Stimulated activated CD8-positive, alpha-beta memory T cell treated with anti-CD3 and anti-CD28 coated beads, Interleukin-4, amount 100 ng/mL, for 4 hours (primary cell): Measurements from ENCODE around the gene SLC38A5.
"Not testable (repeated sequence)": the region's sequence is repeated elsewhere in the genome, so short reads cannot be mapped to it uniquely, and the experiment has no call there.

Source experiments
- DNase-seq, 2 donors: peaks; one replicate each; pipeline ENCODE4 v3.0.0-alpha.2; 2020; ENCODE audit warnings: low read depth in 2 of 2, low spot score in 1 of 2

The SLC38A5 gene

GRCh38 chrX:48470110-48470832 lies at the start of gene SLC38A5:
Gene SLC38A5, minus strand, starts transcription at chrX:48470260. Its CDS starts 2,336 bp downstream, at chrX:48467924.
- DNase-seq = no peak

GRCh38 chrX:48519481-48519880 lies 49.4 kb upstream of the SLC38A5 start:
- not testable (repeated sequence) for DNase-seq

- DNase-seq = no peak
These were observed 46.9 kb upstream of the SLC38A5 start for GRCh38 chrX:48516987-48517386.

- no peak for DNase-seq
These were observed 46.2 kb upstream of the SLC38A5 start for GRCh38 chrX:48516285-48516684.

- no peak for DNase-seq
These were observed 45.8 kb upstream of the SLC38A5 start for GRCh38 chrX:48515842-48516241.

- no peak for DNase-seq
These were observed 44.9 kb upstream of the SLC38A5 start for GRCh38 chrX:48514868-48515460.

- no peak for DNase-seq
These were observed 44.2 kb upstream of the SLC38A5 start for GRCh38 chrX:48514126-48514806.

GRCh38 chrX:48513670-48514069 lies 43.6 kb upstream of the SLC38A5 start:
- DNase-seq = no peak

- no peak for DNase-seq
These were observed 42.4 kb upstream of the SLC38A5 start for GRCh38 chrX:48512371-48512935.

GRCh38 chrX:48511560-48511959 lies 41.5 kb upstream of the SLC38A5 start:
- no peak for DNase-seq

GRCh38 chrX:48509619-48510018 lies 39.6 kb upstream of the SLC38A5 start:
- DNase-seq = no peak

- no peak for DNase-seq
These were observed 39.2 kb upstream of the SLC38A5 start for GRCh38 chrX:48509245-48509590.

- DNase-seq = peak; percentile 38 to 56
These were observed 38.6 kb upstream of the SLC38A5 start, which contains the start of gene PORCN for GRCh38 chrX:48508400-48509244. Gene PORCN, plus strand, starts transcription at chrX:48508992. Its CDS starts 829 bp downstream, at chrX:48509821.

- DNase-seq = no peak
These were observed 37.2 kb upstream of the SLC38A5 start for GRCh38 chrX:48507246-48507645.

GRCh38 chrX:48505481-48505880 lies 35.4 kb upstream of the SLC38A5 start:
- no peak for DNase-seq

- DNase-seq = no peak
These were observed 34.2 kb upstream of the SLC38A5 start for GRCh38 chrX:48504261-48504660.

- no peak for DNase-seq
These were observed 28.3 kb upstream of the SLC38A5 start for GRCh38 chrX:48498374-48498809.

- DNase-seq = no peak
These were observed 27.8 kb upstream of the SLC38A5 start for GRCh38 chrX:48497871-48498270.

GRCh38 chrX:48496660-48497059 lies 26.6 kb upstream of the SLC38A5 start:
- DNase-seq = no peak

GRCh38 chrX:48493890-48494364 lies 23.9 kb upstream of the SLC38A5 start:
- no peak for DNase-seq
